ENCODE results near the gene SORCS2. TPM values are rescaled to one million over a fixed set of nuclear protein-coding genes. Genes with fewer than 3 reads are reported as not detected.

Gene SORCS2
- polyA plus RNA-seq, 1 of the 3 experiments (the other 2 are of a cell fraction) = 1.6 TPM

DNA sequence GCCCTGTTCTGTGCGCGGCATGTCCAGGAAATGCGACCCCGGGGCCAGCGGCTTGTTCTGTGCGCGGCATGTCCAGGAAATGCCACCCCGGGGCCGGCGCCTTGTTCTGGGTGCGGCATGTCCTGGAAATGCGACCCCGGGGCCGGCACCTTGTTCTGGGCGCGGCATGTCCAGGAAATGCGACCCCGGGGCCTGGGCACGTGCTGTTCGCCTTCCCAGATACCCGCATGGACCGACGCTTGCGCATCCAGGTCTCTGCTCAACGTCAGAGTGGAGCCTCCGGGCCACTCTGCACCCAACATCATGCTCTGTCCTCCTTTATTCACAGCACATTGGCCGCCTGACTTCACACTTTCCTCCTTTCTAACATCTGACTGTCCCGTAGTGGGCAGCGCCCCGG lies 318.2 kb downstream of the SORCS2 start:
- no peak for DNase-seq
- ChIA-PET POLR2A (no interaction called here), CTCF (no interaction called here)
- H3K4me3 ChIP-seq (ENCODE audit: low read depth in 2 of 2, low read length in 1 of 2) = no peak overlapping the region
- no peaks in the 10 kb centered on the region for H3K9me2 ChIP-seq
- no peaks in the 10 kb centered on the region for H3K27me3 ChIP-seq (ENCODE audit: insufficient read depth)
- H3F3A ChIP-seq (replicated peaks; ENCODE audit: insufficient read depth) = no peaks in the 10 kb centered on the region
- H3K4me1 ChIP-seq (ENCODE audit: control insufficient read depth in 1 of 2, insufficient read depth in 2 of 2, low read depth in 1 of 2, low read length in 1 of 2) = peaks cover 0 to 32% of the 10 kb centered on the region in 2 experiments; a peak in 1 of 4 replicates
- no peak for TF ChIP-seq MEF2A (IDR thresholded peaks at IDR 0.05; ENCODE audit: borderline replicate concordance, low read depth)
- TF ChIP-seq EZH2phosphoT487 (IDR thresholded peaks at IDR 0.05; ENCODE audit: borderline replicate concordance, low read depth) = no peak
- TF ChIP-seq, protein P1, sequence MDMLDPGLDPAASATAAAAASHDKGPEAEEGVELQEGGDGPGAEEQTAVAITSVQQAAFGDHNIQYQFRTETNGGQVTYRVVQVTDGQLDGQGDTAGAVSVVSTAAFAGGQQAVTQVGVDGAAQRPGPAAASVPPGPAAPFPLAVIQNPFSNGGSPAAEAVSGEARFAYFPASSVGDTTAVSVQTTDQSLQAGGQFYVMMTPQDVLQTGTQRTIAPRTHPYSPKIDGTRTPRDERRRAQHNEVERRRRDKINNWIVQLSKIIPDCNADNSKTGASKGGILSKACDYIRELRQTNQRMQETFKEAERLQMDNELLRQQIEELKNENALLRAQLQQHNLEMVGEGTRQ (IDR thresholded peaks at IDR 0.05; ENCODE audit: borderline replicate concordance, low read depth, low read length) = no peak
- TF ChIP-seq, protein P2, sequence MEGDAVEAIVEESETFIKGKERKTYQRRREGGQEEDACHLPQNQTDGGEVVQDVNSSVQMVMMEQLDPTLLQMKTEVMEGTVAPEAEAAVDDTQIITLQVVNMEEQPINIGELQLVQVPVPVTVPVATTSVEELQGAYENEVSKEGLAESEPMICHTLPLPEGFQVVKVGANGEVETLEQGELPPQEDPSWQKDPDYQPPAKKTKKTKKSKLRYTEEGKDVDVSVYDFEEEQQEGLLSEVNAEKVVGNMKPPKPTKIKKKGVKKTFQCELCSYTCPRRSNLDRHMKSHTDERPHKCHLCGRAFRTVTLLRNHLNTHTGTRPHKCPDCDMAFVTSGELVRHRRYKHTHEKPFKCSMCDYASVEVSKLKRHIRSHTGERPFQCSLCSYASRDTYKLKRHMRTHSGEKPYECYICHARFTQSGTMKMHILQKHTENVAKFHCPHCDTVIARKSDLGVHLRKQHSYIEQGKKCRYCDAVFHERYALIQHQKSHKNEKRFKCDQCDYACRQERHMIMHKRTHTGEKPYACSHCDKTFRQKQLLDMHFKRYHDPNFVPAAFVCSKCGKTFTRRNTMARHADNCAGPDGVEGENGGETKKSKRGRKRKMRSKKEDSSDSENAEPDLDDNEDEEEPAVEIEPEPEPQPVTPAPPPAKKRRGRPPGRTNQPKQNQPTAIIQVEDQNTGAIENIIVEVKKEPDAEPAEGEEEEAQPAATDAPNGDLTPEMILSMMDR (IDR thresholded peaks at IDR 0.05) = no peak
- no peak for TF ChIP-seq NFIC (IDR thresholded peaks at IDR 0.05; ENCODE audit: borderline replicate concordance)
- no peak for TF ChIP-seq YY1 (IDR thresholded peaks at IDR 0.05; ENCODE audit: low read depth)
- TF ChIP-seq RFX5 (IDR thresholded peaks at IDR 0.05; ENCODE audit: low read length) = no peak
- TF ChIP-seq FOXJ3 (CRISPR knock-in tag; IDR thresholded peaks at IDR 0.05) = no peak
- no peak for TF ChIP-seq GABPA (IDR thresholded peaks at IDR 0.05; ENCODE audit: low read depth)
- no peak for TF ChIP-seq MXI1 (IDR thresholded peaks at IDR 0.05; ENCODE audit: low read depth, low read length)
- TF ChIP-seq GATA2 (CRISPR knock-in tag; IDR thresholded peaks at IDR 0.05) = no peak
- TF ChIP-seq FOXM1 (IDR thresholded peaks at IDR 0.05; ENCODE audit: low read depth) = no peak
- TF ChIP-seq, protein P3, sequence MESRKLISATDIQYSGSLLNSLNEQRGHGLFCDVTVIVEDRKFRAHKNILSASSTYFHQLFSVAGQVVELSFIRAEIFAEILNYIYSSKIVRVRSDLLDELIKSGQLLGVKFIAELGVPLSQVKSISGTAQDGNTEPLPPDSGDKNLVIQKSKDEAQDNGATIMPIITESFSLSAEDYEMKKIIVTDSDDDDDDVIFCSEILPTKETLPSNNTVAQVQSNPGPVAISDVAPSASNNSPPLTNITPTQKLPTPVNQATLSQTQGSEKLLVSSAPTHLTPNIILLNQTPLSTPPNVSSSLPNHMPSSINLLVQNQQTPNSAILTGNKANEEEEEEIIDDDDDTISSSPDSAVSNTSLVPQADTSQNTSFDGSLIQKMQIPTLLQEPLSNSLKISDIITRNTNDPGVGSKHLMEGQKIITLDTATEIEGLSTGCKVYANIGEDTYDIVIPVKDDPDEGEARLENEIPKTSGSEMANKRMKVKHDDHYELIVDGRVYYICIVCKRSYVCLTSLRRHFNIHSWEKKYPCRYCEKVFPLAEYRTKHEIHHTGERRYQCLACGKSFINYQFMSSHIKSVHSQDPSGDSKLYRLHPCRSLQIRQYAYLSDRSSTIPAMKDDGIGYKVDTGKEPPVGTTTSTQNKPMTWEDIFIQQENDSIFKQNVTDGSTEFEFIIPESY (IDR thresholded peaks at IDR 0.05; ENCODE audit: borderline replicate concordance, low read depth) = no peak
- no peak for TF ChIP-seq ELF1 (IDR thresholded peaks at IDR 0.05)
- no peaks in the 10 kb centered on the region for H3K79me2 ChIP-seq (ENCODE audit: insufficient read depth)
- H3K9ac ChIP-seq = no peak overlapping the region
- H3K9me3 ChIP-seq = no peaks in the 10 kb centered on the region
- H3K27ac ChIP-seq (ENCODE audit: low read depth in 2 of 2, low read length in 1 of 2) = no peak overlapping the region
- no peaks in the 10 kb centered on the region for H4K20me1 ChIP-seq (ENCODE audit: insufficient read depth)
- no peaks in the 10 kb centered on the region for H3K36me3 ChIP-seq (replicated peaks in 1 of 2; ENCODE audit: control insufficient read depth in 1 of 2, insufficient read depth in 2 of 2, low read length in 1 of 2)
- no peak overlapping the region for H2AFZ ChIP-seq (ENCODE audit: low read depth)
- WGBS (ENCODE audit: low lambda C conversion rate) = 75% methylated on average over 18 of the region's 30 CpGs
- no peak overlapping the region for H3K4me2 ChIP-seq

Data from SK-N-SH (cell line).